Measurements from ENCODE around the gene NFATC4. TPM values are rescaled to one million over a fixed set of nuclear protein-coding genes. Genes with fewer than 3 reads are reported as not detected.

Gene NFATC4
- polyA plus RNA-seq, 1 experiment = 151 TPM

DNA sequence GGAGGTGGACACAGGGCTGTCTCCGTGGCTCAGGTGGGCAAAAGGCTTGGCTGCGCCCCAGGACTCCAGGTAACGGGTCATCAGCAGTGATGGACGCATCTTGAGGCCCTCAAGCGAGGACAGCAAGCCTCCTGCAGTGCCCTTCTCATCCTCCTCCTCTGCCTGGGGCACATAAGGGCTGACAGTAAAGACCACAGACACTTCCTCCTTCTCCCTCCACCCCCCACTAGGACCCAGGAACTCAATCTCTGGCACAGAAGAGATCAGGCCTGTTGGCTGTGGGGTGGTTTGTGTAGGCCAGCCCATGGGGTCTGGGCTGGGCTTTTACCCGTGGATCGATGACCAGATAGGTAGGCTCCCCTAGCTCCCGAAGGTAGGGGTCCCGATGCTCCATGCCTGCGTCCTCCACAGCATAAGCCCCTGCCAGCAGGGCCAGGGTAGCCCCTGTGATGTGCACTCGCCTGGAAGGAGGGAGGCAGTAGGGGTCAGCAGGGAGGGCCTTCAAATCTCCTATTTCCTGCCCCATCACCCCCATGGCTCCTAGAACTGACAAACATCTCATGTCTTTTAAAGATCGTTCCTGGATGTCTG, 38.8 kb upstream of the NFATC4 start:
- CTCF ChIA-PET = interaction anchor here (0.8 to 16.8 kb wide), 9 partner anchors 11 to 351 kb away, joined by 3 to 491 read pairs (median 12); partner anchors contain the start of genes CBLN3, CIDEB, KHNYN and LTB4R
- no peak overlapping the region for H3K4me3 ChIP-seq (ENCODE audit: low read depth, low read length)
- H3K27me3 ChIP-seq (ENCODE audit: control insufficient read depth, insufficient read depth, low read length) = peaks cover 1% of the 10 kb centered on the region; the same call in 1 of the 2 replicates
- no peaks in the 10 kb centered on the region; the same call in 1 of the 2 replicates for H3K36me3 ChIP-seq (ENCODE audit: control insufficient read depth, insufficient read depth, low read length)
- no peak for DNase-seq (ENCODE audit: low read depth)
- TF ChIP-seq, protein P1, sequence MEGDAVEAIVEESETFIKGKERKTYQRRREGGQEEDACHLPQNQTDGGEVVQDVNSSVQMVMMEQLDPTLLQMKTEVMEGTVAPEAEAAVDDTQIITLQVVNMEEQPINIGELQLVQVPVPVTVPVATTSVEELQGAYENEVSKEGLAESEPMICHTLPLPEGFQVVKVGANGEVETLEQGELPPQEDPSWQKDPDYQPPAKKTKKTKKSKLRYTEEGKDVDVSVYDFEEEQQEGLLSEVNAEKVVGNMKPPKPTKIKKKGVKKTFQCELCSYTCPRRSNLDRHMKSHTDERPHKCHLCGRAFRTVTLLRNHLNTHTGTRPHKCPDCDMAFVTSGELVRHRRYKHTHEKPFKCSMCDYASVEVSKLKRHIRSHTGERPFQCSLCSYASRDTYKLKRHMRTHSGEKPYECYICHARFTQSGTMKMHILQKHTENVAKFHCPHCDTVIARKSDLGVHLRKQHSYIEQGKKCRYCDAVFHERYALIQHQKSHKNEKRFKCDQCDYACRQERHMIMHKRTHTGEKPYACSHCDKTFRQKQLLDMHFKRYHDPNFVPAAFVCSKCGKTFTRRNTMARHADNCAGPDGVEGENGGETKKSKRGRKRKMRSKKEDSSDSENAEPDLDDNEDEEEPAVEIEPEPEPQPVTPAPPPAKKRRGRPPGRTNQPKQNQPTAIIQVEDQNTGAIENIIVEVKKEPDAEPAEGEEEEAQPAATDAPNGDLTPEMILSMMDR (IDR thresholded peaks at IDR 0.05; ENCODE audit: insufficient read depth, low read depth, low read length) = no peak
- POLR2A ChIA-PET = no interaction called here

DNA sequence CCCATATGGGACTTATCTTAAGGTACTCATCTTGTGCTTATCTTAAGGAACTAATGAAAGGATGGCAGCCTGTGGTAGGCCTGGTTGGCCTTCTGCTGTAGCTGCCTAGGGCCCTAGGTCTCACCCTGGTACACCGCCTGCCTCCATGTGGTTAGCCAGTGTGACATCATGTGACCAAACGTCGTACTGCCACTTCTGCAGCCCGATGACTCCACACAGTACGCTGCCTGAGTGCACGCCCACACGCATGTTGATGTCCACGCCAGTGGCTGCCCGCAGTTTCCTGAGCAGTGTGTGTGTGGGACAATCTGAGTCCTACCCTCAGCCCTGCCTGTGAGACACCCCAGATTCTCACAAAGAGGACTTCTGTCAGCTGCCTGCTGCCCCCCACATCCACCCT, 38.2 kb upstream of the NFATC4 start:
- CTCF ChIA-PET = interaction anchor here (0.8 to 16.8 kb wide), 8 partner anchors 11 to 351 kb away, joined by 3 to 491 read pairs (median 12); partner anchors contain the start of genes CBLN3, CIDEB, KHNYN and LTB4R
- TF ChIP-seq, protein P1 (IDR thresholded peaks at IDR 0.05; ENCODE audit: insufficient read depth, low read depth, low read length) = no peak
- POLR2A ChIA-PET = no interaction called here

DNA sequence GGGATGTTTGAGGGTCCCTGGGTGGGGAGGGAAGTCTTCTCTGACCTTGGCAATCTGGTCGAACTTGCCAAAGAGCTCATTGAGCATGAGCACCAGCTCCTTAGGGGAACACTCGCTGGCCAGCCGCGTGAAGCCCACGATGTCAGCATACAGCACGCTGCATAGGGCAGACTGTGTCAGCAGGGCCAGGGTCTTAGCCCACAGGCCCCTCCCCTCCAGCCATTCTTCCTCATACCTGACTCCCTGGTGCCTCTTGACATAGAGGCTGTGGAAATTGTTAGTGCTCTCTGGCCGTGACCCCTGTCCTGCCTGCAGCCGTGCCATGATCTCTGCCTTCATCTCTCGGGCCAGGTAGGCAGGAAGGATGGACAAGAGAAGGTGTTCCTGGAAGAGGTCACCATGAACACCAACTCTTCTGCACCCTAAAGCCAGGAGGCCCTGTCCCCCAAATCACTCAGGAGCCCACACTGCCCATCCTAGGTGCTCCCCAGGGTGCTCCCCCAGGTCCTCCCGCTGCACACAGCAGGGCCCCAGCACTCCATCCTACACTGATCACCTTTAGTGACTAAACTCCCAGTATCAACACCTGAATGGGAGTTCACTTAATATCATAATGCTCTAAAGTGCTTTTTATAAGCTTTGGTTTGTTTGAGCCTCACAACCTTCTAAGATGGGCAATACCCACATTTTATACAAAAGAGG, 36.9 kb upstream of the NFATC4 start:
- ChIA-PET CTCF (interaction anchor here (0.5 to 16.8 kb wide), 17 partner anchors 10 to 214 kb away, joined by 3 to 491 read pairs (median 28); partner anchors contain the start of genes CBLN3, CIDEB, IRF9 and KHNYN), POLR2A (no interaction called here)

More for the DNA sequence above, 38.2 kb upstream of the NFATC4 start:
- Histone ChIP-seq H3K36me3 (ENCODE audit: control insufficient read depth, insufficient read depth, low read length) (no peaks in the 10 kb centered on the region; the same call in 1 of the 2 replicates), H3K27me3 (ENCODE audit: control insufficient read depth, insufficient read depth, low read length) (no peaks in the 10 kb centered on the region), H3K4me3 (ENCODE audit: low read depth, low read length) (no peak overlapping the region)
- no peak for DNase-seq (ENCODE audit: low read depth)

DNA sequence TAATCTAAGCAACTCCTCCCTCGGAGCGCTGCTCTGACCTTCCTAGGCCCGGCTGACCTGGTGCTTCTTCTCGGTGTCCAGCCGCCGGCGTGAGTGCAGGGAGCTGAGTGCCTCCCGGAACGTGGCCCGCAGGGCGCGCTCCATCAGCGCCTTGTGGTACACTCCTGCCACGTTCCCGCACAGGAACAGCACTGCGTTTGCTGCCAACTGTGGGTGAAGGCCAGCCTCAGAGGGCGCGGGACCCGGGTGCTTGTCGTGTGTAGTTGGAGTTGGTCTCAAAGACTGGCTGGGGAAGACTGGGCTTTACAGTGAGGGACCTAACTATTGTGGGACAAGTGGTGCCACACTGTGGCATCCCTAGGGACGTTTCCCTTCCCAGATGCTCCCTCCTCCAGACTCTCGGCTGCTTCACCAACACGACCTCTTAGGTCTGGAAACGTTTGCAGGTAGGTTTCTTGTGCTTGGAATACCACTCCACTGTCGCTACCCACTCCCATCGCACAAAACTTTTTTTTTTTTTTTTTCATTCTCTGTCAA, 36.2 kb upstream of the NFATC4 start:
- ChIA-PET CTCF (interaction anchor here (0.5 to 16.8 kb wide), 22 partner anchors 9 to 213 kb away, joined by 3 to 491 read pairs (median 12); partner anchors contain the start of genes CBLN3, CIDEB, KHNYN and LTB4R), POLR2A (no interaction called here)
- DNase-seq (ENCODE audit: low read depth) = no peak
- H3K4me3 ChIP-seq (ENCODE audit: low read depth, low read length) = no peak overlapping the region
- H3K27me3 ChIP-seq (ENCODE audit: control insufficient read depth, insufficient read depth, low read length) = no peaks in the 10 kb centered on the region
- no peaks in the 10 kb centered on the region; the same call in 1 of the 2 replicates for H3K36me3 ChIP-seq (ENCODE audit: control insufficient read depth, insufficient read depth, low read length)
- TF ChIP-seq, protein P1 (IDR thresholded peaks at IDR 0.05; ENCODE audit: insufficient read depth, low read depth, low read length) = no peak

More for the DNA sequence above, 36.9 kb upstream of the NFATC4 start:
- H3K27me3 ChIP-seq (ENCODE audit: control insufficient read depth, insufficient read depth, low read length) = no peaks in the 10 kb centered on the region
- no peak overlapping the region for H3K4me3 ChIP-seq (ENCODE audit: low read depth, low read length)
- TF ChIP-seq, protein P1 (IDR thresholded peaks at IDR 0.05; ENCODE audit: insufficient read depth, low read depth, low read length) = no peak
- DNase-seq (ENCODE audit: low read depth) = no peak
- no peaks in the 10 kb centered on the region; the same call in 1 of the 2 replicates for H3K36me3 ChIP-seq (ENCODE audit: control insufficient read depth, insufficient read depth, low read length)

Measured in BJ (cell line).